ENCODE measurements around the gene PCSK7.

GRCh38 chr11:117231842-117232091 lies at the start of gene PCSK7:
- TF ChIP-seq POLR2A (IDR thresholded peaks at IDR 0.05) (no peak), CTCF (IDR thresholded peaks at IDR 0.05 in 4 of 5, conservative IDR thresholded peaks at IDR 0.05 in 1 of 5) (no peak)
